HG02852 (cell line): ENCODE results near the gene COL4A3.

ENCODE experiments used
- ATAC-seq: cut with Tn5 transposase; IDR thresholded peaks from one replicate; pipeline ENCODE4 v1.9.1; 2021; ENCODE audit warnings: mild to moderate bottlenecking, moderate library complexity; ENCODE audit not compliant: unreplicated experiment

Gene COL4A3

DNA sequence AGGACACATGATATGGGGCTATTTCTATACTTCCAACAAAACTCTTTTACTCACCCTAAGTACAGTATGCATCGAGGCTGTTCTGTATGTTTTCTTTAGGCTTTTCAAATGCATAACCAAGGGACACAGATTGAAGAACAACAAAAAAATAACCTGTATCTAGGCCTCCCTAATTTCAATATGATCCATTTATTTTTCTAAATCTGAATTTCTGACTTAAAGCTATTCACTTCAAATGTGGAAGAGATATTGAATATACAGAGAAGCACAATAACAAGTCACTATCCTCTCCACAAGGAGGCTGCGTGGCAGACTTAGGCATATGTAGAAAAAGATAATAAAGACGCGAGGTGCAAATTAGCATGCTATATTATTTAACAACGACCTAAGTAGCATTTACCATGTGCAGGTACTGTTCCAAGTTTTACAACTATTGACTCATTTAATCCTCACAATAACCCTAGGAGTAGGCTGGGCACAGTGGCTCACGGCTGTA, 121.4 kb downstream of the COL4A3 start:
- ATAC-seq, result no peak

DNA sequence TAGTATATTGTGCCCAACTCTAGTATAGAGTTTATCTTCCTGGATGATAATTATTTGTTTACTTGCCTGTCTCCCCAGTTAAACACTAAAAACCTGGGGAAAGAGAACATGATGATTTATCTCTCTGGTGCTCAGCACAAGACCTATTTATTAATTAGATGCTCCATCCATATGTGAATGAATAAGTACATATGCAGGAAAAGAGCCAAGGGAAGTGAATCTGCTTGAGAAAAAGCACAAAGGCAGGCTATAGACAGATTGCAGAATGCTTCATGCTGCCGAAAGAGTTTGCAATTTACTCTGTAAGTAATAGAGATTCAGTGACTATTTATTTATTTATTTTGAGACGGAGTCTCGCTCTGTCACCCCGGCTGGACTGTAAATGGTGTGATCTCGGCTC, 123.3 kb downstream of the COL4A3 start:
- ATAC-seq, result no peak

DNA sequence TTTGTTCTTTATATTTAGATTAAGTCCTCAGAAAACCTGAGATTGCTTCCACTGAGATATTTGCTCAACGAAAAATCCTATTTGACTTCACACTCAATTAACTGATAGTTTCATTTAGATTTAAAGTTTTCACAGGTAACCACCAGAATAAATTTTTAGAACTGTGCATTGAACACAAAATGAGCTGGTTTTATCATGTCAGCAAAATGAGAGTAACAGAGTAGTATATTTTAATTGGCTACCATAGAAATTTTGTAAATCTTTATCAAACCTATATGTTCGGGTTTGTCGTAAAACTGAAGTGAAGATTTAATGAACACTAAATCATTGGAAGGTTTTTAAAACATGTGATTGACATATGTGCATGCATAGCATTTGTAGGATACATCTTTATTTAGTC, 127.9 kb downstream of the COL4A3 start:
- ATAC-seq, result no peak

- no peak for ATAC-seq
Observed at GRCh38 chr2:227293531-227293930, 129.1 kb downstream of the COL4A3 start.

- no peak for ATAC-seq
Observed at GRCh38 chr2:227295806-227296205, 131.4 kb downstream of the COL4A3 start.

- no peak for ATAC-seq
Observed at GRCh38 chr2:227296671-227297405, 132.4 kb downstream of the COL4A3 start.

DNA sequence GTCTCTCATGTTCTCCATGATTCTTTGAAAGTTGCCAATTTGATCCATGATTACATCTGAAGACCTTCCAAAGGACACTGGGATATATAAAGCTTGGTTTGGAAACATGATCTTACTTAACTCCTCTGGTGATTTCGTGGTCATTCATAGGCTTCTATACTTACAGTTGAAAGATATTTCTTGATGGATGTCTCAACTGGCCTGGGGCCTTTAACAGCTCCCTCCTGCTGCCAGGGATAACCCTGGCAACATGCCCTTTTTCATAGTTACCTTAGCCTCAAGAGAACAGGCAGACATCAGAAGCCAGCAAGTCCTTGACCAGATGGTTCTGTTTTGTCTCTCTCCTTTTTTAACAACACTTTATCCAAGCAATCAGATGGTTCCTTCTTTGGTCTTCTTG, 137.1 kb downstream of the COL4A3 start:
- no peak for ATAC-seq

GRCh38 chr2:227308784-227309183, 144.4 kb downstream of the COL4A3 start:
- peak; percentile 90 for ATAC-seq

DNA sequence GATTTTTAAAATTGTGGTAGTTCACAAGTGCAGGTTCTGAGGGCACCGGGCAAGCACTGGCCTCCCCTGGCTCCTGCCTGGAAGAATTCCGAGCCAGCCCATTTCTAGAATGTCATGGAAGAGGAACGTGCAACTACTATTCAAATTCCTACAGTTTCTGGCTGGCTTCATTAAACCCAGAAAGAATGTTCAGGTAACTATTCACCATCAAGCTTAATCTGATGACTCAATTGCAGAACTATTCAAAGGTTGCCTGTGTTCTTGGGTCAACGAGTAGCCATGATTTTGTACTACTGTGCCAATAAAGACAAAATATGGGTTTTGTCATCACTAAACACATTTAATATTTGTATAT, 146.3 kb downstream of the COL4A3 start:
- ATAC-seq, result no peak

GRCh38 chr2:227311861-227312506, 147.6 kb downstream of the COL4A3 start:
- ATAC-seq, result no peak

DNA sequence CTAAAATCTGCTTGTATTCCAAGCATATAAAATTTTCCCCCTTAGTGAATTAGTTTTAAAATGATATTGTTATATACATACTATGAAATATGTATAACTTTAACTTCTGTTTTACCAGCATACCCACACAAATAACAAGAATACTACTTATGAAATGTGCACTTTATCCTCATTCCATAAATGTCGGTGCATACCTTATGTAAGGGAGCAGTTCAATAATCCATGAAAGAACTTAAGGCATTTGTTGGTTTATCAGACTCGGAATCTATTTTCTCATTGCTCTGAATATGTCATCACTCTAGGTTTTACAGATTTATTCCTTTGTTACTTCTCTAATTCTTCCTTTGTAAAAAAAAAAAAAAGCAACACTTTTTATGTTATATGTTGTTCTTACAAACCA, 148.2 kb downstream of the COL4A3 start:
- ATAC-seq, result no peak

DNA sequence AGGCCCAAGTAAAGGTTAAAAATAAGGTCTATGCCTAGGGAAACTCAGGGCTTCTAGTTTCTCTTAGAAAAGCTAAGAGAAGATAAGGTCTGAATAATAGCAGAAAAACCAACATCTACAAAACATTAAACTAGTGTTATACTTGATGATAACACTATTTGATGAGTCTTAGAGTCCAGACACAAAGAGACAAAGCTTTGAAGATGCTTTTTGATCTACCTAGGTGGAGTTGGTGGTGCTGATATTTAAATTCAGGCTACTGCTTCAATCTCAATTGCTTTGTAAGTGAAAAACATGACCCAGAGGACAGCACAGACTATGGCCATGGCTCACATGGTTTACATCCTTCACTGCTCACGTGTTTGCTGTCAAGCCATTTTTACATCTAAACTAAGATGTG, 148.9 kb downstream of the COL4A3 start:
- no peak for ATAC-seq

GRCh38 chr2:227317834-227318233, 153.4 kb downstream of the COL4A3 start:
- ATAC-seq, result no peak

GRCh38 chr2:227320305-227321094, 156.1 kb downstream of the COL4A3 start:
- no peak for ATAC-seq

GRCh38 chr2:227322530-227323205, 158.2 kb downstream of the COL4A3 start:
- ATAC-seq, result no peak

DNA sequence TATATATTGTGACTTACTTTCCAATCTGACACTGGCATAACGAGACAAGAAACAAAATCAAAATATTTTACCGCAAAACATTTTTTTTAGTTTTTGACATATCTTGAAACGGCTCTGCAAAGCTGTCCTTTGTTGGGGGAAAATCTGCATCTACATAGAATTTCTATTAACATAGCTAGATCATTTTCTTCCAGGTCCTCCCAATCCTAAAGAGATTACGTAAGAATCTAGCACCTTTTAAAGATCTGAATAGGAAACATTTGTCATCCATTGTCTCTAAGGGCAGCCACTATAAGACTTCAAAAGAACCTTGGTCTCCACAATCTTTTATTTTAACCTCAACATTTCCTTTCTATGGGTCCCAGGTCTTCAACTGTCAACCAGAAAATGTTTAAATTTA, 159.4 kb downstream of the COL4A3 start:
- no peak for ATAC-seq

- ATAC-seq, result no peak
Observed at GRCh38 chr2:227324642-227324994, 160.2 kb downstream of the COL4A3 start.

DNA sequence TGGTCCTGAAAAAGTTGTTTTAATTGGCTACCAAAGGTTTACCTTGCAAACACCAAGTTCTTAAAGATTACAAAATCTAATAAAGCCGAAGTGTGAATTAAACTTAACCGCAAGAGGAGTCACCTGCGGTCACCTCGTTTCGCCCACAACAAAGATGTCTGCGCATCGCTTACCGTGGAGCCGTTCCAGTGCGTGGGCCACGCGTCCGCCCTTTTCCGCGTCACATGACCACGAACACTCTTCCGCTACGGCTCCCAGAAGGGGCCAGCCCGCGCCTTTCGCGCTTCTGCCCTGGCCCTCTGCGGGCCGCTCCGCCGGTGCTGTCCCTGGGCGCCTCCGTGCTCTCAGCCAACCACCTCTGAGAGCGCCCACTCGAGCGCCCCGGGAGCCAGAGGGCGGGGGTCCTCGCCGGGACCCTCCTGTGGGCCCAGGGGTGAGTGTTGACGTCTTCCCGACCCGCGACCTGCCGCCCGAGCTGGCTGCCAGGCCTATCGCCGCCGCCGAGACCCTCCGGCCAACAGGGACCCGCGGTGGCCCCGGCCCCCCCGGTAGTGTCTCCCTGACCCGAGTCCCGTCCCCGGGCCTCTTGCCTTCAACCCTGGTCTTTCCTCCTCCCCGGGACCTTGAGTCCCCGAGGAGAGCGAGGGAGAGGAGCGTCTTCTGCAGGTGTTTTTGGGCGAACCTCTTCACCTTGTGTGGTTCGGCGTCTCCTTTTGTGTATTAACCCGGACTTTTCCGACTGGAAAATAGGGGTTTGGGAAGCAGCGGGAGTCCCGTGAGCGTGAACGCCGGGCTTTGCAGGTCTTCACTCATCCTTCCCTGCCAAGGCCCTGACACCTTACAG, 160.8 kb downstream of the COL4A3 start, which contains the start of gene MFF:
TSS of gene MFF (plus strand) at position 257 of the 844 bp plus-strand sequence. CDS start 5,415 bp downstream, outside the sequence.
- ATAC-seq, result peak; percentile 94

DNA sequence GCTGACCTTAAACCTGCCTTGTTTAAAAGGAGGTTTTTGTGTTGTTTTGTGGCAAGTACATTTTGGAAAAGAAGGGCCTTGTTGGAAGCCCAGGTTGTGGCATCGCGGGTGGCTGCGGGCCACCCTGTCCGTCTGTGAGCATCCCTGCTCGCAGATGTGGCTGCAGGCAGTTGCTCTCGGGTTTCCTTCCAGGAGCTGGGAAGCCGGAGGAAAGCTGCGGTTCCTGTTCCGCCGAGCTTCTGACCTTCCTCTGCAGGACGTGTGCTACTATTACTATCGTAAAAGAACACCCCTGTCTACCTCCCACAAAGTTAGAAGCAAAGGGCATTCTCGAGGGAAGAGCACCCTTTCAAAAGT, 161.4 kb downstream of the COL4A3 start:
- ATAC-seq, result no peak

GRCh38 chr2:227326783-227327182, 162.4 kb downstream of the COL4A3 start:
- no peak for ATAC-seq
